Loucy (cell line): ENCODE data around the gene ATP2A2.

Experiments used
- EZH2phosphoT487 ChIP-seq: fragments of 200-600 bp; IDR thresholded peaks from 2 replicates; pipeline ENCODE4 v1.6.1; 2018; ENCODE audit warnings: antibody characterized with exemption, mild to moderate bottlenecking, moderate library complexity, borderline replicate concordance
- TF ChIP-seq, protein P1 (sequence below): fragments of 200-600 bp; sonication (generic); conservative IDR thresholded peaks from 2 replicates; pipeline ENCODE4 v1.5.1; 2014; ENCODE audit warnings: mild to moderate bottlenecking, antibody characterized with exemption, low read length

DNA sequence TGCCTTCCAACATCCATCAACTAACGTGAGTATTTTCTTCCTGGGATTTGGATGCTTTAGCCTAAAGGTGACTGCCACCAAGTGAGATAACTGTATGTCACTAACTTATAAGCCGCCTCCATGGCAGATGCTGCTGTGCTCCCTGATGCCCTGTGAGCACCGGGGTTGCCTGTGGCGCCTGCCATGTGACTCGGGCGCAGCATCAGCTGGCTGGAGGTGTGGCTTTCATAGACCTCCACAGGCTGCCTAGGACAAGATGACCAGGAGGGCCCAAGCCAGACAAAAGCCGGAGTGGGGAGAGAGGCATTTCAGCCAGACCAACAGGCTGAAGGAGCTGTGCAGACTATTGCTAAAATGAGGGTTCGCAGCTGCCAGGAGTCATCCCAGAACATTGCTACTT, 66.7 kb downstream of the ATP2A2 start:
- TF ChIP-seq EZH2phosphoT487: no peak
- TF ChIP-seq, protein P1, sequence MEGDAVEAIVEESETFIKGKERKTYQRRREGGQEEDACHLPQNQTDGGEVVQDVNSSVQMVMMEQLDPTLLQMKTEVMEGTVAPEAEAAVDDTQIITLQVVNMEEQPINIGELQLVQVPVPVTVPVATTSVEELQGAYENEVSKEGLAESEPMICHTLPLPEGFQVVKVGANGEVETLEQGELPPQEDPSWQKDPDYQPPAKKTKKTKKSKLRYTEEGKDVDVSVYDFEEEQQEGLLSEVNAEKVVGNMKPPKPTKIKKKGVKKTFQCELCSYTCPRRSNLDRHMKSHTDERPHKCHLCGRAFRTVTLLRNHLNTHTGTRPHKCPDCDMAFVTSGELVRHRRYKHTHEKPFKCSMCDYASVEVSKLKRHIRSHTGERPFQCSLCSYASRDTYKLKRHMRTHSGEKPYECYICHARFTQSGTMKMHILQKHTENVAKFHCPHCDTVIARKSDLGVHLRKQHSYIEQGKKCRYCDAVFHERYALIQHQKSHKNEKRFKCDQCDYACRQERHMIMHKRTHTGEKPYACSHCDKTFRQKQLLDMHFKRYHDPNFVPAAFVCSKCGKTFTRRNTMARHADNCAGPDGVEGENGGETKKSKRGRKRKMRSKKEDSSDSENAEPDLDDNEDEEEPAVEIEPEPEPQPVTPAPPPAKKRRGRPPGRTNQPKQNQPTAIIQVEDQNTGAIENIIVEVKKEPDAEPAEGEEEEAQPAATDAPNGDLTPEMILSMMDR: no peak
